WERI-Rb-1 (cell line): ENCODE data around the gene TMEM229A.
"Not testable (repeated sequence)": the region's sequence is repeated elsewhere in the genome, so short reads cannot be mapped to it uniquely, and the experiment has no call there.

Source experiments
- DNase-seq: peaks from one replicate; pipeline ENCODE4 v3.0.0-alpha.2; 2020
- H3K27ac ChIP-seq: fragments of 250-450 bp; sonication (Bioruptor Pico); 2 replicates; pipeline ENCODE4 v1.5.1; 2020; ENCODE audit warnings: mild to moderate bottlenecking, moderate library complexity
- H3K27me3 ChIP-seq: fragments of 250-450 bp; sonication (Bioruptor Pico); 2 replicates; pipeline ENCODE4 v1.5.1; 2021; ENCODE audit warnings: mild to moderate bottlenecking, low read depth, moderate library complexity; ENCODE audit not compliant: insufficient read depth, severe bottlenecking
- H3K36me3 ChIP-seq: fragments of 250-450 bp; sonication (Bioruptor Pico); 2 replicates; pipeline ENCODE4 v1.5.1; 2020; ENCODE audit warnings: mild to moderate bottlenecking, moderate library complexity
- H3K4me3 ChIP-seq: 2 replicates; pipeline ENCODE4 v1.5.1; 2011; ENCODE audit warnings: low read depth, mild to moderate bottlenecking, control low read depth, low read length
- H3K9me3 ChIP-seq: fragments of 250-450 bp; sonication (Bioruptor Pico); 2 replicates; pipeline ENCODE4 v1.5.1; 2021; ENCODE audit warnings: mild to moderate bottlenecking, moderate library complexity; ENCODE audit not compliant: severe bottlenecking
- TF ChIP-seq, protein P1 (sequence below): IDR thresholded peaks from 2 replicates; pipeline ENCODE4 v1.5.1; 2011; ENCODE audit warnings: low read depth, mild to moderate bottlenecking, control low read depth, inconsistent platforms, low read length

The TMEM229A gene

DNA sequence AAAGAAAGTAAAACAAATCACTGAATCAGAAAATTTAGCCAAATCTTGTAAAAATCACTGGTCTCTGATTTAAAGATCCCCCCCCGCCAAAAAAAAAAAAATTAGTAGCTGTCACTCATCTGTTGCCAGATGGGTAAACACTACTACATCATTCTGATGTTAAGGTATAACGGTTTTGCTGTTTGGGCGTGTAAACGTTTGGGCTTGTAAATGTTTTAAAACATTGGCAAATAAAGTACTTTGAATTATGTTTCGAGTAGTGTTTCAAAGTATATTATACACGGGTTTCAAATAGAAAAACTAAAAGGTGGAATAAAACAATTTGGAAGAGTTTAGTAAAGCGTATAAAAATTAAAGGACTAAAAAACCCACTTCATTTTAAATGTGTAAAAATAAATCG lies 1.5 kb downstream of the TMEM229A start:
- H3K27ac ChIP-seq = no peak overlapping the region
- TF ChIP-seq, protein P1, sequence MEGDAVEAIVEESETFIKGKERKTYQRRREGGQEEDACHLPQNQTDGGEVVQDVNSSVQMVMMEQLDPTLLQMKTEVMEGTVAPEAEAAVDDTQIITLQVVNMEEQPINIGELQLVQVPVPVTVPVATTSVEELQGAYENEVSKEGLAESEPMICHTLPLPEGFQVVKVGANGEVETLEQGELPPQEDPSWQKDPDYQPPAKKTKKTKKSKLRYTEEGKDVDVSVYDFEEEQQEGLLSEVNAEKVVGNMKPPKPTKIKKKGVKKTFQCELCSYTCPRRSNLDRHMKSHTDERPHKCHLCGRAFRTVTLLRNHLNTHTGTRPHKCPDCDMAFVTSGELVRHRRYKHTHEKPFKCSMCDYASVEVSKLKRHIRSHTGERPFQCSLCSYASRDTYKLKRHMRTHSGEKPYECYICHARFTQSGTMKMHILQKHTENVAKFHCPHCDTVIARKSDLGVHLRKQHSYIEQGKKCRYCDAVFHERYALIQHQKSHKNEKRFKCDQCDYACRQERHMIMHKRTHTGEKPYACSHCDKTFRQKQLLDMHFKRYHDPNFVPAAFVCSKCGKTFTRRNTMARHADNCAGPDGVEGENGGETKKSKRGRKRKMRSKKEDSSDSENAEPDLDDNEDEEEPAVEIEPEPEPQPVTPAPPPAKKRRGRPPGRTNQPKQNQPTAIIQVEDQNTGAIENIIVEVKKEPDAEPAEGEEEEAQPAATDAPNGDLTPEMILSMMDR = no peak
- H3K4me3 ChIP-seq = no peak overlapping the region
- peaks cover 6% of the 10 kb centered on the region for H3K27me3 ChIP-seq
- H3K9me3 ChIP-seq = no peaks in the 10 kb centered on the region
- DNase-seq = no peak
- no peaks in the 10 kb centered on the region for H3K36me3 ChIP-seq

DNA sequence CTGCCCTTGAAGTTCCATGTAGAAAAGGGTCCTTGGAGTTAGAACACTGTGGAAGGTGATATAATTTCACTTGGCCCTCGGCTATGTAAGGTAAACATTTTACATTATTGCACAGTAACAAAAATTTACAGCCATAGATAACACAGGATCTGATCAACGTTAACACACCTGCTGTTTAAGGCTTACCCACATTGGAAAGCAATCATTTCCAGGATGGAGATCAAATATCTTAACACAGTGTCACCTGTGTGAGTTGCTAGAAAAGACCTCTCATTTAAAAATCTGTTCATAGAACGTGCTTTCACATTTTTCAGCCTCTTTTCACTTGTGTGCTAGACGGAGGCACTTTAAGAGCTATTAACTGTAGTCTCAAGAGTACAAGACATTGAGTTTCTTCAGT lies 1.9 kb downstream of the TMEM229A start:
- no peak overlapping the region for H3K4me3 ChIP-seq
- no peak overlapping the region for H3K27ac ChIP-seq
- no peak for DNase-seq
- TF ChIP-seq, protein P1 = no peak
- peaks cover 6% of the 10 kb centered on the region for H3K27me3 ChIP-seq
- H3K9me3 ChIP-seq = no peaks in the 10 kb centered on the region
- H3K36me3 ChIP-seq = no peaks in the 10 kb centered on the region

DNA sequence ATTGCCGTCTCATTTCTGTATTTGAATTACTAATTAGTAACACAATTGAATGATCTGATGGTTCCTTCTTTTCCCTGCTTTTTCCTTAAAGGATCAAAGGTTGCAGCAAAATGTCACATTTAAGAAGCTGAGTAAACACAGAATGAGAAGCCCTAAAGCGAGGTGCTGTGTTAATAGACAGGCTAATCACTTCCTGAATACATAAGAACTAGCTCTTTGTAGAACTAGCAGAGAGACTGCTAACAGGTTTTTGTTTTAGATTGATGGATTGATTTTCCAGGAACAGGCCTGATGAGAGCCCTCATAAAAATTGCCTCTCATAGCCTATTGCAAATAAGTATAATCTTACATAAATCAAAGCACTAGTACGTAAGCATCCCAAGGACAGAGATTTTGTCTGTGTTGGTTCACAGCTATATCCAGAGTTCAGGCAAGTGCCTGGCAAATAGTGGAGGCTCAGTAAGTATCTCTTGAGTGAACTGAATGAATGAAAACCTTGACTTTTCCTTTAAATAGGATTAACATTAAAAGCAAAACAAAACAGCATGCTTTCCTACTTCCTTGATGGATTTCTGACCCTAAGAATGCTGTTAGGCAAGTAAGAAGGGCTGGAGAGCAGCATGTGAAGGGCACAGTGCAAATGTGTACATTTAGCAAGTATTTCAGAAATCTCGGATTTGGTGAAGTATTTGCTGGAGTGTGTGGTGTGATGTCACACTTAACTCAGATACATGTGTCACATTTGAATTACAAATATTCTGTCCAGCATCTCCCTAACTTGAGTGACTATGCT lies 3.3 kb downstream of the TMEM229A start:
- no peaks in the 10 kb centered on the region for H3K9me3 ChIP-seq
- H3K27ac ChIP-seq = no peak overlapping the region
- peaks cover 6% of the 10 kb centered on the region for H3K27me3 ChIP-seq
- no peak for DNase-seq
- TF ChIP-seq, protein P1 = no peak
- H3K36me3 ChIP-seq = no peaks in the 10 kb centered on the region
- H3K4me3 ChIP-seq = no peak overlapping the region

DNA sequence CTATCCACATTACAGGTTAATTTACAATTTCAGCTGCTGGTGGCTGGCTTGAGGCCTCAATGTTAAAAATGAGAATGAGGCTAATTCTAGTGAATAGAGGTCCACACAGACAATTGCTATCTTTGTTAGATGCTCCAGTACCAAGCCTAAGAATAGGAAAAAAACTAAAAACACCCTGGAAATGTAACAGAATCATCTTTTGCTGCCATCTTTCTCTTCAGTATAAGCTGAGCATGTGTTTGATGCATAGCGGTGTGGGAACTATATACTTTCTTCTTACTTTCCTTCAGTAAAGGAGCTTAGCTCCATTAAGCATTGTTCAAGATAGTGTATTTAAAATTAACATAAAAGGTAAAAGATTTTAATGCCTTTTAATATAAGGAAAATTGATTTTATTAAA lies 5.6 kb downstream of the TMEM229A start:
- no peaks in the 10 kb centered on the region for H3K36me3 ChIP-seq
- no peak overlapping the region for H3K27ac ChIP-seq
- no peaks in the 10 kb centered on the region for H3K9me3 ChIP-seq
- no peaks in the 10 kb centered on the region for H3K27me3 ChIP-seq
- H3K4me3 ChIP-seq = no peak overlapping the region
- TF ChIP-seq, protein P1 = no peak
- no peak for DNase-seq

DNA sequence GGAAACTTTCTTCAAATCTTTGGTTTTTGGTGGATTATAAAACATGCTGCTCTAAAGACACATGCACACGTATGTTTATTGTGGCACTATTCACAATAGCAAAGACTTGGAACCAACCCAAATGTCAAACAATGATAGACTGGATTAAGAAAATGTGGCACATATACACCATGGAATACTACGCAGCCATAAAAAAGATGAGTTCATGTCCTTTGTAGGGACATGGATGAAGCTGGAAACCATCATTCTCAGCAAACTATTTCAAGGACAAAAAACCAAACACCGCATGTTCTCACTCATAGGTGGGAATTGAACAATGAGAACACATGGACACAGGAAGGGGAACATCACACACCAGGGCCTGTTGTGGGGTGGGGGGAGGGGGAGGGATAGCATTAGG lies 8.5 kb downstream of the TMEM229A start:
- H3K4me3 ChIP-seq, H3K9me3 ChIP-seq, DNase-seq, H3K27me3 ChIP-seq, H3K36me3 ChIP-seq, H3K27ac ChIP-seq: not testable (repeated sequence)

DNA sequence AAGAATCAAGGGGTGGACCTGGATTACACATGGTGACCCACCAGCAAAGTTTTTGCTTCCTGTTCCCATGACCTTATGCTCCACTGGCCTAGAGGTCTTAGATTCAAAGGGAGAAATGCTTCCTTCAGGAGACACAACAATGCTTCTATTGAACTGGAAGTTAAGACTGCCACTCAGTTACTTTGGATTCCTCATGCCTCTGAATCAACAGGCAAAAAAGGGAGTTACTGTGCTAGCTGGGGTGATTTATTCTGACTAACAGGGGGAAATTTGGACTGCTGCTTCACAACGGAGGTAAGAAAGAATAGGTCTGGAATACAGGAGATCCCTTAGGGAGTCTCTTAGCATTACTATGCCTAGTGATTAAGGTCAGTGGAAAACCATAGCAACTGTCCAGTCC lies 10.3 kb downstream of the TMEM229A start:
- no peak overlapping the region for H3K27ac ChIP-seq
- TF ChIP-seq, protein P1 = no peak
- no peak for DNase-seq
- no peaks in the 10 kb centered on the region for H3K36me3 ChIP-seq
- H3K4me3 ChIP-seq = no peak overlapping the region
- no peaks in the 10 kb centered on the region for H3K9me3 ChIP-seq
- no peaks in the 10 kb centered on the region for H3K27me3 ChIP-seq
